Measurements from ENCODE around the gene GCK. TPM values are rescaled to one million over a fixed set of nuclear protein-coding genes. Genes with fewer than 3 reads are reported as not detected.

The GCK gene
- polyA plus RNA-seq, 4 donors: 0.85 to 1.1 TPM; not detected in 2

DNA sequence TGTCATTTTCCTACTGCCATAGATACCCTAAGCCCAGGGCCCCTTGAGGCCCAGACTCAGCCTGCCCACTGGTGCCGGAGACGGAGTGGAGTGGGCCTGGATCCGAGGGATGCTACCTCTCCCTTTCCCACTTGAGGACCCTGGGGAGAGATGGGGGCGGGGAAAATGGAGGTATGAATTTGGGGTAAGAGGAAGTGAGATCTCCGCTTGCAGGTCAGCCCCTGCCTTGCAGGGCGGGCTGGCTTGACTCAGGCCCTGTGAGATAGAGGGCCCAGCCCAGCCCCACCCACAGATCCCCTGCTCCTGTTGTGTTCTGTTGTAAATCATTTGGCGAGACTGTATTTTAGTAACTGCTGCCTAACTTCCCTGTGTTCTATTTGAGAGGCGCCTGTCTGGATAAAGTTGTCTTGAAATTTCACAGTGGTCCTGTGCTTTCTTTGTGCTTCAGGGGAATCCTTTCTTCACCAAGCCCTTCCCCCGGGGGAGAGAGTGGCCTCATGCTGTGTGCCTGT, 24.7 kb upstream of the GCK start:
- DNase-seq: no peak
- Histone ChIP-seq H3K9me3 (ENCODE audit: control insufficient read depth in 2 of 2, insufficient read depth in 1 of 2, low read depth in 1 of 2, low read length in 1 of 2) (peaks cover 0 to 2% of the 10 kb centered on the region in 2 donors), H3K27me3 (ENCODE audit: control insufficient read depth in 3 of 3, insufficient read depth in 3 of 3, low read length in 3 of 3) (no peaks in the 10 kb centered on the region), H3K36me3 (ENCODE audit: control insufficient read depth in 3 of 3, insufficient read depth in 2 of 3, low read depth in 1 of 3, low read length in 3 of 3) (peaks cover 15 to 51% (median 27%) of the 10 kb centered on the region in 3 donors), H3K27ac (ENCODE audit: low read depth in 1 of 3, low read length in 2 of 3) (no peak overlapping the region), H3K4me3 (ENCODE audit: low read depth in 1 of 3, low read length in 3 of 3) (no peak overlapping the region), H3K4me1 (ENCODE audit: control insufficient read depth in 3 of 3, insufficient read depth in 2 of 3, low read depth in 1 of 3, low read length in 2 of 3) (peaks cover 0 to 17% (median 0%) of the 10 kb centered on the region in 3 donors)
- no peak for FAIRE-seq
- WGBS, 3 donors: 78 to 89% (median 83%) methylated on average over 9 of the region's 9 CpGs

DNA sequence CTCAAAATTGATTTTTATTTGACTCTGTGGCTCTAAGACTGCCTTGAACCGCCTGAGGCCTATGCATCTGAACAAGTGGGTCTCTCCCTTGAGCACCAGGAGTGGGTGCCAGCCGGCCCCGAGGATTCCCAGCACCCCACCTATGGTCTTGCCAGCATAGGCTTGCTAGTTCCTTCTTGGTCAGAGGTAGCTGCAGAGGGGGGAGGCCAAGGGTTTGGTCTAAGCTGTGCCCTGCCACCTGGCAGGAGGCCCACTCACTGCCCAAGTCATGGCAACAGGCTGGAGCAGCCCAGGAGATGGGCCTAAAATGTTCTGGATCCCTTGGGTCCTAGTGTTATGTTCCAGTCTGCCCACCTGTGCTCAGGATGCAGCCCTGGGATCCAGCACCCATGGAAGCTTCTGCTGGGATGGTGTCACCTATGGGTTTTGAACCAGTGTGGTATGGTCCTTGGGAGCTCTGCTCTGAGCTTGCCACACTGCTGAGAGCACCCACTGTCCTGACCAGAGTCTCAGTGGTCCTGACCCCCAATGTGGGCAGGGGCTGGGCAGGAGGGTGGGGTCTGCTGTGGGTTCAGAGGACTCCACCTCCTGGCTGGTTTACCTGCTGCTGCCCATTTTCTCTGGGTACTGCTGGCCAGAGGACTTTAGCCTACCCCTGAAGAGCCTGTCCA, 24.1 kb upstream of the GCK start:
- Histone ChIP-seq H3K4me1 (ENCODE audit: control insufficient read depth in 3 of 3, insufficient read depth in 2 of 3, low read depth in 1 of 3, low read length in 2 of 3) (peaks cover 0 to 17% (median 0%) of the 10 kb centered on the region in 3 donors), H3K4me3 (ENCODE audit: low read depth in 1 of 3, low read length in 3 of 3) (no peak overlapping the region), H3K27me3 (ENCODE audit: control insufficient read depth in 3 of 3, insufficient read depth in 3 of 3, low read length in 3 of 3) (no peaks in the 10 kb centered on the region), H3K36me3 (ENCODE audit: control insufficient read depth in 3 of 3, insufficient read depth in 2 of 3, low read depth in 1 of 3, low read length in 3 of 3) (peaks cover 15 to 57% (median 33%) of the 10 kb centered on the region in 3 donors), H3K27ac (ENCODE audit: low read depth in 1 of 3, low read length in 2 of 3) (no peak overlapping the region), H3K9me3 (ENCODE audit: control insufficient read depth in 2 of 2, insufficient read depth in 1 of 2, low read depth in 1 of 2, low read length in 1 of 2) (no peaks in the 10 kb centered on the region)
- no peak for FAIRE-seq
- WGBS, 3 donors: 92 to 96% (median 93%) methylated on average over 3 of the region's 3 CpGs
- no peak for DNase-seq

DNA sequence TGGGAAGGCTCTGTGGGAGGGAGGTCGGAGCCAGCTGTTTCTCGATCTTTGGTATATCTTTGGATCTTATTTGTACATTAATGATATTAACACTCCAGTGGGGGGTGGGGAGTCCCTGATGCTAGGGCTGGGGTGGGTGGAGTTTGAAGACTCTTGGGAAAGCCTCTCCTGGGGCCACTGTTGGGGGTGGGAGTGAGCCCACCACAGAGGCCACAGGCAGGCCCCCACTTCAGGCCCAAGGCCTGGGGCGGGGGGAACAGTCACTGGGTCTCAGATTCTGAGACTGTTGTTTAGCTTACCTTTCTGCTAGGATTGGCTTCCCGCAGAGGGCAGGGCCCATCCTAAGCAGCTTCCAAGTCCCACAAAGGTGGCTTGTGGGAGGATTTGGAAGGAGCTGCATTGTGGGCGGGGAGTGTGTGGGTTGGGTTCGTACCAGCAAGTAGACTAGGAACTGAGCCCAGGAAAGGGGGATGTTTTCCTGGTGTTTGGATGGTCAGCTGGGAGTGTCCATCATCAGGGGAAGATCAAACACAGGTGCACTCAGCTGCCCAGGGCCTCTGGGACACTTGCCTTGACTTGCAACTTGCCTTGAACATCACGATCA, 23.4 kb upstream of the GCK start:
- Histone ChIP-seq H3K27ac (ENCODE audit: low read depth in 1 of 3, low read length in 2 of 3) (no peak overlapping the region), H3K4me1 (ENCODE audit: control insufficient read depth in 3 of 3, insufficient read depth in 2 of 3, low read depth in 1 of 3, low read length in 2 of 3) (peaks cover 0 to 17% (median 0%) of the 10 kb centered on the region in 3 donors), H3K4me3 (ENCODE audit: low read depth in 1 of 3, low read length in 3 of 3) (no peak overlapping the region), H3K36me3 (ENCODE audit: control insufficient read depth in 3 of 3, insufficient read depth in 2 of 3, low read depth in 1 of 3, low read length in 3 of 3) (peaks cover 20 to 64% (median 39%) of the 10 kb centered on the region in 3 donors), H3K9me3 (ENCODE audit: control insufficient read depth in 2 of 2, insufficient read depth in 1 of 2, low read depth in 1 of 2, low read length in 1 of 2) (no peaks in the 10 kb centered on the region), H3K27me3 (ENCODE audit: control insufficient read depth in 3 of 3, insufficient read depth in 3 of 3, low read length in 3 of 3) (no peaks in the 10 kb centered on the region)
- 87 to 93% (median 90%) methylated on average over 7 of the region's 7 CpGs for WGBS, 3 donors
- no peak for DNase-seq
- FAIRE-seq: no peak

DNA sequence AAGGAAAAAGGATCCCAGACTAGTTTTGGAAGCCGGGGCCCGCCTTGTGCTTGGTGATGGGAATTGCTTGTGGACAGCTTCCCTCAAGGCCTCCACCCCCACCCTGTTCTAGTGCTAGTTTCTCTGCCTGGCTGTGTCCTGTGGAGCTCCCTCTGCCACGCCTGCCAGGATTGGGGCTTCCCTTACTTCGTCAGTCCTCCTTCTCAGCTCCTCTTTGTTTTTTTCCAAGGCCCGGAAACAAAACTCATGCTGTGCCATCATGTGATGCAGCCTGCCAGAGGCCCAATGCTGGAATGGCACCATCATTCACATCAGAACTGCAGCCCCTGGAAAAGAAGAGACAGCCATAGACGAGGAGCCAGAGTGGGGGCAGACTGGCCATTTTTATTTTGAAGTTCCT, 22.8 kb upstream of the GCK start:
- peaks cover 0 to 17% (median 0%) of the 10 kb centered on the region in 3 donors for H3K4me1 ChIP-seq (ENCODE audit: control insufficient read depth in 3 of 3, insufficient read depth in 2 of 3, low read depth in 1 of 3, low read length in 2 of 3)
- H3K4me3 ChIP-seq (ENCODE audit: low read depth in 1 of 3, low read length in 3 of 3): no peak overlapping the region
- H3K27me3 ChIP-seq (ENCODE audit: control insufficient read depth in 3 of 3, insufficient read depth in 3 of 3, low read length in 3 of 3): no peaks in the 10 kb centered on the region
- DNase-seq: no peak
- peaks cover 20 to 70% (median 39%) of the 10 kb centered on the region in 3 donors for H3K36me3 ChIP-seq (ENCODE audit: control insufficient read depth in 3 of 3, insufficient read depth in 2 of 3, low read depth in 1 of 3, low read length in 3 of 3)
- no peaks in the 10 kb centered on the region for H3K9me3 ChIP-seq (ENCODE audit: control insufficient read depth in 2 of 2, insufficient read depth in 1 of 2, low read depth in 1 of 2, low read length in 1 of 2)
- no peak overlapping the region for H3K27ac ChIP-seq (ENCODE audit: low read depth in 1 of 3, low read length in 2 of 3)
- 90 to 96% (median 91%) methylated on average over 6 of the region's 6 CpGs for WGBS, 3 donors
- FAIRE-seq: no peak

DNA sequence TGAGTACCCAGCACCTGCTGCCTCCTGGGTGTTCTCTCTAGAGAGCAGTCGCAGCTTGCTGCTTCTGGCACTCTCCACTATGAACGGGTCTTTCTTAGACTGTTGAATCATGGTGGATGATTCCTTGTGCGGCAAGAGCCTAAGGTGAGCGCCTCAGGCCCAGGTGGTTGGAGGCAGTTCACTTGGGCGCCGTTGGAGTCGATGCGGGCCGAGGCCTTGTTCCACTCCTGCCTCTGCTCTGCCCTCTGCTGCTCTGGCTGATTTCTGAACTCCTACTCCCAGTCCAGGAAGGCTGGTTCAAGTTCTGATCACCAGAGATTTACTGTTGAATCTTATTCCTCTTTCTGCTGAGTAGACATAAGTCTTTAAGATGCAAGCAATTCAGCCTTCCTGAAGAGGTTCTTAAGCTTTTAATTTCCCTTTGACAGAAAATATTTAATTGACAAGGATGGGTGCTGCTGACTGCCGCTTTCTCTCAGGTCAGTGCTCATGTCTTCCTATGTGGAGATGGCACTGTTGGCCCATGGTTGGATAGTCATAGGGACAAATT, 22.0 kb upstream of the GCK start:
- no peaks in the 10 kb centered on the region for H3K9me3 ChIP-seq (ENCODE audit: control insufficient read depth in 2 of 2, insufficient read depth in 1 of 2, low read depth in 1 of 2, low read length in 1 of 2)
- DNase-seq: no peak
- peaks cover 20 to 76% (median 39%) of the 10 kb centered on the region in 3 donors for H3K36me3 ChIP-seq (ENCODE audit: control insufficient read depth in 3 of 3, insufficient read depth in 2 of 3, low read depth in 1 of 3, low read length in 3 of 3)
- H3K4me1 ChIP-seq (ENCODE audit: control insufficient read depth in 3 of 3, insufficient read depth in 2 of 3, low read depth in 1 of 3, low read length in 2 of 3): peaks cover 0 to 12% (median 0%) of the 10 kb centered on the region in 3 donors
- H3K27me3 ChIP-seq (ENCODE audit: control insufficient read depth in 3 of 3, insufficient read depth in 3 of 3, low read length in 3 of 3): no peaks in the 10 kb centered on the region
- WGBS, 3 donors: 93 to 95% (median 93%) methylated on average over 10 of the region's 10 CpGs
- no peak overlapping the region for H3K27ac ChIP-seq (ENCODE audit: low read depth in 1 of 3, low read length in 2 of 3)
- FAIRE-seq: no peak
- H3K4me3 ChIP-seq (ENCODE audit: low read depth in 1 of 3, low read length in 3 of 3): no peak overlapping the region

DNA sequence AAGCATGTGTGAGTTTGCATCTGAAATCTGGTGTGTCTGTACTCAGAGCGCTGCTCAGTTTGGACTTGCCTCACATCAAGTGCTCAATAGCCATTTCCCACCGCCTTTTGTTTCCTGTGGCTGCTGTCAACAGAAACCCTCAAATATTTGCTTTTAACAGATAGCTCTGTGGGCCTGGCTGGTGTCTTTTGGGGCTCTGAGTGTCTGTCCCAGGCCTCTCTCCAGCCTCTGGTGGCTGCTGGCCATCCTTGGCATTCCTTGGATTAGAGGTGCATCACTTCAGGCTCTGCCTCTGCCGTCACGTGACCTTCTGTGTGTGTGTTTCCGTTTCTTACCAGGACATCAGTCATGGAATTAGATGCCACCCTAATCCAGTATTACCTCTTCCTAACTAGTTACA, 20.9 kb upstream of the GCK start:
- WGBS, 3 donors: 92 to 94% (median 94%) methylated on average over 5 of the region's 5 CpGs
- no peak overlapping the region for H3K27ac ChIP-seq (ENCODE audit: low read depth in 1 of 3, low read length in 2 of 3)
- FAIRE-seq: no peak
- peaks cover 0 to 5% (median 0%) of the 10 kb centered on the region in 3 donors for H3K4me1 ChIP-seq (ENCODE audit: control insufficient read depth in 3 of 3, insufficient read depth in 2 of 3, low read depth in 1 of 3, low read length in 2 of 3)
- peaks cover 24 to 82% (median 39%) of the 10 kb centered on the region in 3 donors for H3K36me3 ChIP-seq (ENCODE audit: control insufficient read depth in 3 of 3, insufficient read depth in 2 of 3, low read depth in 1 of 3, low read length in 3 of 3)
- DNase-seq: no peak
- H3K4me3 ChIP-seq (ENCODE audit: low read depth in 1 of 3, low read length in 3 of 3): no peak overlapping the region
- H3K27me3 ChIP-seq (ENCODE audit: control insufficient read depth in 3 of 3, insufficient read depth in 3 of 3, low read length in 3 of 3): no peaks in the 10 kb centered on the region
- no peaks in the 10 kb centered on the region for H3K9me3 ChIP-seq (ENCODE audit: control insufficient read depth in 2 of 2, insufficient read depth in 1 of 2, low read depth in 1 of 2, low read length in 1 of 2)

DNA sequence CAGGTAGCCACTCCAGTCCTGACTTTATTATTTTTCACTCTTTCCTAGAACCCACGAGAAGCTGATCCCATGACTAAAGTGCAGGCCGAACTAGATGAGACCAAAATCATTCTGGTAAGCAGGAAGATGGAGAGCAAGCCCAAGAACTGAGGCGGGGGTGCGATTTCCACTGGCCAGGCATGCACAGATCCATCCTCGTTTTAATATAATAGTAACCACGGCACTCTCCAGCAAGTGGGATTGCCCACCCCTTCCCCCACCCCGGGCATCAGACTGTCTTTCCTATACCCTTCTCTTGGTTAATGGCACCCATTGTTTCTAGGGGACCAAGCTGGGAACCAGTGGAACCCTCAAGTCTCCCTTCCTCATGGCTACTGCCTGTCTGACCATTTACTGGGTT, 18.8 kb upstream of the GCK start:
- H3K27me3 ChIP-seq (ENCODE audit: control insufficient read depth in 3 of 3, insufficient read depth in 3 of 3, low read length in 3 of 3): no peaks in the 10 kb centered on the region
- 92 to 95% (median 93%) methylated on average over 7 of the region's 7 CpGs for WGBS, 3 donors
- H3K27ac ChIP-seq (ENCODE audit: low read depth in 1 of 3, low read length in 2 of 3): no peak overlapping the region
- DNase-seq (no peak), FAIRE-seq (no peak)
- H3K9me3 ChIP-seq (ENCODE audit: control insufficient read depth in 2 of 2, insufficient read depth in 1 of 2, low read depth in 1 of 2, low read length in 1 of 2): no peaks in the 10 kb centered on the region
- peaks cover 0 to 17% (median 4%) of the 10 kb centered on the region in 3 donors for H3K4me1 ChIP-seq (ENCODE audit: control insufficient read depth in 3 of 3, insufficient read depth in 2 of 3, low read depth in 1 of 3, low read length in 2 of 3)
- no peak overlapping the region for H3K4me3 ChIP-seq (ENCODE audit: low read depth in 1 of 3, low read length in 3 of 3)
- H3K36me3 ChIP-seq (ENCODE audit: control insufficient read depth in 3 of 3, insufficient read depth in 2 of 3, low read depth in 1 of 3, low read length in 3 of 3): peaks cover 24 to 73% (median 43%) of the 10 kb centered on the region in 3 donors

DNA sequence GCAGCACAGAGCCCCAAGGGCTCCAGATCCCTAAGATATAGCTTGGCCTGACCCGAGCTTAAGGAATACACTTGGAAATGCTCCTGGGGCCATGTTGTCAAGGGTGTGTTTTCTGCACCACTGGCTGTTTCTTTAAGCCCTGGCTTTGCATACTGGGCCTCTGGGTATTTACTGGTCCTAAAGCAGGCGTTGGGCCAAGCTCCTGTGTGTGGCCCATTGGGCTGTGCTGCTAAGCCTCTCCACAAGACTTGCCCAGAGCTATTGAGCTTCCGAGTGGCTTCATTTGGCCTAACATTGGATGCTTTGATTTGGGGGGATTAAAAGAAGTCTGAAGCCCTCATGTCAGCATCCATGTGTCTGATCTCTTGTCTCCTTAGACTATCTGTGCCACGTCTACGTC, 16.8 kb upstream of the GCK start:
- H3K36me3 ChIP-seq (ENCODE audit: control insufficient read depth in 3 of 3, insufficient read depth in 2 of 3, low read depth in 1 of 3, low read length in 3 of 3): peaks cover 18 to 52% (median 32%) of the 10 kb centered on the region in 3 donors
- 94 to 96% (median 95%) methylated on average over 5 of the region's 5 CpGs for WGBS, 3 donors
- no peak overlapping the region for H3K27ac ChIP-seq (ENCODE audit: low read depth in 1 of 3, low read length in 2 of 3)

More for the DNA sequence above, 16.8 kb upstream of the GCK start:
- Histone ChIP-seq H3K4me3 (ENCODE audit: low read depth in 1 of 3, low read length in 3 of 3) (no peak overlapping the region), H3K27me3 (ENCODE audit: control insufficient read depth in 3 of 3, insufficient read depth in 3 of 3, low read length in 3 of 3) (peaks cover 0 to 2% (median 0%) of the 10 kb centered on the region in 3 donors), H3K4me1 (ENCODE audit: control insufficient read depth in 3 of 3, insufficient read depth in 2 of 3, low read depth in 1 of 3, low read length in 2 of 3) (peaks cover 4 to 17% (median 7%) of the 10 kb centered on the region in 3 donors), H3K9me3 (ENCODE audit: control insufficient read depth in 2 of 2, insufficient read depth in 1 of 2, low read depth in 1 of 2, low read length in 1 of 2) (no peaks in the 10 kb centered on the region)
- no peak for DNase-seq
- FAIRE-seq: no peak
